B cell (primary cell): ENCODE results near the gene OR4K5. TPM values are rescaled to one million over a fixed set of nuclear protein-coding genes. Genes with fewer than 3 reads are reported as not detected.

Experiments
- ATAC-seq: fragments of 200-7000 bp; cut with Tn5 transposase; one replicate; pipeline ENCODE4 v1.10.0; 2021; ENCODE audit warnings: low read depth, mild to moderate bottlenecking, moderate number of reproducible peaks, moderate library complexity
- CTCF ChIA-PET: fragments of 350-600 bp; sonication (Branson Sonifier 250); formaldehyde crosslinking; loops from one replicate; lab custom pipeline; 2021; ENCODE audit warnings: antibody characterized with exemption, inconsistent platforms; lab: Charles Lee
- POLR2A ChIA-PET: fragments of 350-600 bp; sonication (Branson Sonifier 250); formaldehyde crosslinking; loops from one replicate; lab custom pipeline; 2021; ENCODE audit warnings: antibody characterized with exemption; lab: Charles Lee
- DNase-seq: peaks from one replicate; pipeline ENCODE4 v3.0.0; 2013
- H2AFZ ChIP-seq: 2 replicates; pipeline ENCODE4 v1.6.1; 2012; ENCODE audit warnings: mild to moderate bottlenecking, low read depth, low read length; ENCODE audit not compliant: insufficient read depth, poor library complexity, severe bottlenecking
- H3K27ac ChIP-seq, 2 donors: 1 replicate in 1 of 2; 2 replicates in 1 of 2; pipeline ENCODE4 v1.5.1; 2012 to 2013; ENCODE audit warnings: low read length in 2 of 2, mild to moderate bottlenecking in 2 of 2, moderate library complexity in 1 of 2
- H3K27me3 ChIP-seq, 4 experiments: fragments of 200-600 bp in 1 of 4; sonication (generic) in 1 of 4; replicated peaks in 1 of 4; 1 replicate in 2 of 4; 2 replicates in 2 of 4; pipeline versions ENCODE4 v1.6.1 to v1.7.0; 2013 to 2016; ENCODE audit warnings: low read length in 3 of 4, mild to moderate bottlenecking in 2 of 4, mixed read lengths in 1 of 4, moderate library complexity in 1 of 4; ENCODE audit not compliant: insufficient read depth in 4 of 4, control insufficient read depth in 3 of 4; ENCODE audit errors: control extremely low read depth in 1 of 4
- H3K36me3 ChIP-seq, 2 experiments: replicated peaks in 1 of 2; 1 replicate in 1 of 2; 2 replicates in 1 of 2; pipeline versions ENCODE4 v1.6.1 to v1.7.1; 2013; ENCODE audit warnings: low read length in 1 of 2; ENCODE audit not compliant: insufficient read depth in 2 of 2, control insufficient read depth in 1 of 2; ENCODE audit errors: control extremely low read depth in 1 of 2, extremely low read depth in 1 of 2
- H3K4me1 ChIP-seq, 2 donors: fragments of 200-600 bp in 1 of 2; sonication (generic) in 1 of 2; 1 replicate in 1 of 2; 2 replicates in 1 of 2; pipeline versions ENCODE4 v1.5.1 to v1.6.1; 2013 to 2017; ENCODE audit warnings: low read length in 2 of 2; ENCODE audit not compliant: control insufficient read depth in 2 of 2, insufficient read depth in 2 of 2
- H3K4me2 ChIP-seq: replicated peaks from 2 replicates; pipeline ENCODE3; 2012; ENCODE audit warnings: mild to moderate bottlenecking, low read depth, low read length; ENCODE audit not compliant: poor library complexity, severe bottlenecking
- H3K4me3 ChIP-seq, 5 experiments: fragments of 200-600 bp in 1 of 5; sonication (generic) in 1 of 5; 1 replicate in 3 of 5; 2 replicates in 2 of 5; pipeline versions ENCODE4 v1.5.1 to v1.7.0; 2011 to 2016; ENCODE audit warnings: low read length in 4 of 5, mild to moderate bottlenecking in 4 of 5, low read depth in 2 of 5, control low read depth in 1 of 5, moderate library complexity in 1 of 5; ENCODE audit not compliant: insufficient read depth in 1 of 5; ENCODE audit errors: control extremely low read depth in 1 of 5, extremely low read depth in 1 of 5
- H3K79me2 ChIP-seq: fragments of 200-600 bp; sonication (generic); one replicate; pipeline ENCODE4 v1.6.0; 2016; ENCODE audit warnings: low read length; ENCODE audit not compliant: control insufficient read depth, insufficient read depth
- H3K9ac ChIP-seq: fragments of 200-600 bp; sonication (generic); 2 replicates; pipeline ENCODE4 v1.6.1; 2017; ENCODE audit warnings: mild to moderate bottlenecking, low read length, moderate library complexity
- H3K9me3 ChIP-seq, 3 donors: one replicate each; pipeline versions ENCODE4 v1.6.1 to v1.7.1; 2013; ENCODE audit warnings: low read length in 2 of 3; ENCODE audit not compliant: control insufficient read depth in 2 of 3, insufficient read depth in 1 of 3; ENCODE audit errors: control extremely low read depth in 1 of 3
- H4K20me1 ChIP-seq: 2 replicates; pipeline ENCODE4 v1.6.0; 2012; ENCODE audit warnings: mild to moderate bottlenecking, low read length; ENCODE audit not compliant: insufficient read depth, control insufficient read depth, poor library complexity, severe bottlenecking
- H3K27ac Mint-ChIP-seq: one replicate; pipeline ENCODE4 v1.8.0; 2021; ENCODE audit warnings: mixed read lengths
- H3K27me3 Mint-ChIP-seq: one replicate; pipeline ENCODE4 v1.8.0; 2021; ENCODE audit warnings: mixed read lengths
- H3K4me1 Mint-ChIP-seq: one replicate; pipeline ENCODE4 v1.8.0; 2021; ENCODE audit warnings: mixed read lengths
- H3K4me3 Mint-ChIP-seq: one replicate; pipeline ENCODE4 v1.8.0; 2021; ENCODE audit warnings: mixed read lengths
- H3K9me3 Mint-ChIP-seq: one replicate; pipeline ENCODE4 v1.8.0; 2022; ENCODE audit warnings: mixed read lengths; ENCODE audit not compliant: insufficient read depth
- CTCF ChIP-seq: fragments of 200-600 bp; IDR thresholded peaks from one replicate; pipeline ENCODE4 v1.8.0; 2022; ENCODE audit warnings: antibody characterized with exemption, mild to moderate bottlenecking
- EZH2 ChIP-seq: IDR thresholded peaks from 2 replicates; pipeline ENCODE4 v1.6.1; 2012; ENCODE audit warnings: borderline replicate concordance, low read depth, mild to moderate bottlenecking, moderate library complexity, low read length; ENCODE audit not compliant: insufficient read depth, poor library complexity, severe bottlenecking
- WGBS: methylation state at CpG from one replicate; pipeline ENCODE4 v1.1.5; 2013; ENCODE audit warnings: missing lambda C conversion rate; ENCODE audit not compliant: insufficient coverage; 5-methylcytosine and 5-hydroxymethylcytosine counted together
- intact Hi-C: fragments of 100-400 bp; cut with micrococcal nuclease; formaldehyde crosslinking; loops from one replicate; pipeline ENCODE4 v1.10.0; 2022
- polyA plus RNA-seq: library from polyadenylated mRNA; depleted of rRNA; stranded (reverse); fragments of >200 nt; gene quantifications from 2 replicates; pipeline ENCODE4 v1.2.3, GENCODE V29; 2012
- total RNA-seq, 2 donors: library from RNA; stranded (reverse); fragments of 120-200 nt in 1 of 2; gene quantifications; 1 replicate in 1 of 2; 2 replicates in 1 of 2; pipeline versions ENCODE4 v1.2.3 to v1.2.4, GENCODE V29; 2013 to 2022

Gene OR4K5
- total and polyA plus RNA-seq, 2 donors (not counting 1 experiment from before 2014, with no cell fraction given), result not detected

- Histone ChIP-seq H3K27ac (no peak overlapping the region), H3K79me2 (no peaks in the 10 kb centered on the region), H2AFZ (no peak overlapping the region), H3K4me1 (no peaks in the 10 kb centered on the region), H3K9ac (no peak overlapping the region), H3K27me3 (no peaks in the 10 kb centered on the region), H3K9me3 (peaks cover 0 to 3% (median 2%) of the 10 kb centered on the region in 3 donors), H4K20me1 (no peaks in the 10 kb centered on the region), H3K4me2 (no peak overlapping the region), H3K4me3 (no peak overlapping the region), H3K36me3 (no peaks in the 10 kb centered on the region)
- intact Hi-C loops, result no loop called here
- WGBS, result 59% methylated on average over 2 of the region's 3 CpGs
- DNase-seq, result no peak
- H3K27ac Mint-ChIP-seq, result no peak overlapping the region
- no peaks in the 10 kb centered on the region for H3K4me1 Mint-ChIP-seq
- no peaks in the 10 kb centered on the region for H3K27me3 Mint-ChIP-seq
- no peak overlapping the region for H3K4me3 Mint-ChIP-seq
- no peaks in the 10 kb centered on the region for H3K9me3 Mint-ChIP-seq
- ChIA-PET POLR2A (no interaction called here), CTCF (no interaction called here)
- no peak for ATAC-seq
- TF ChIP-seq CTCF, result no peak
- no peak for TF ChIP-seq EZH2
Observed at GRCh38 chr14:19911114-19911513, 9.3 kb upstream of the OR4K5 start.

GRCh38 chr14:19917243-19917642 lies 3.2 kb upstream of the OR4K5 start:
- intact Hi-C loops, result no loop called here
- no peaks in the 10 kb centered on the region for H3K9me3 Mint-ChIP-seq
- ChIA-PET CTCF (no interaction called here), POLR2A (no interaction called here)
- no peaks in the 10 kb centered on the region for H3K36me3 ChIP-seq
- TF ChIP-seq EZH2 (no peak), CTCF (no peak)
- no peak overlapping the region for H3K4me3 ChIP-seq
- no peak overlapping the region for H2AFZ ChIP-seq
- no peak overlapping the region for H3K4me2 ChIP-seq
- no peaks in the 10 kb centered on the region for H3K4me1 Mint-ChIP-seq
- H3K27me3 ChIP-seq, result no peaks in the 10 kb centered on the region
- H3K79me2 ChIP-seq, result no peaks in the 10 kb centered on the region
- no peaks in the 10 kb centered on the region for H3K9me3 ChIP-seq
- H3K27me3 Mint-ChIP-seq, result no peaks in the 10 kb centered on the region
- DNase-seq, result no peak
- no peak overlapping the region for H3K4me3 Mint-ChIP-seq
- ATAC-seq, result no peak
- no peaks in the 10 kb centered on the region for H4K20me1 ChIP-seq
- no peaks in the 10 kb centered on the region for H3K4me1 ChIP-seq
- no peak overlapping the region for H3K27ac Mint-ChIP-seq
- no peak overlapping the region for H3K9ac ChIP-seq
- no peak overlapping the region for H3K27ac ChIP-seq
- WGBS, result 76% methylated on average over 3 of the region's 3 CpGs
